ENCODE results near the gene COQ8B. TPM values are rescaled to one million over a fixed set of nuclear protein-coding genes. Genes with fewer than 3 reads are reported as not detected.
A peak's percentile ranks its signal among the peaks of the same experiment; 100 is the strongest.

Gene COQ8B
- total RNA-seq, 1 experiment from 2014 or later: 19.5 TPM

DNA sequence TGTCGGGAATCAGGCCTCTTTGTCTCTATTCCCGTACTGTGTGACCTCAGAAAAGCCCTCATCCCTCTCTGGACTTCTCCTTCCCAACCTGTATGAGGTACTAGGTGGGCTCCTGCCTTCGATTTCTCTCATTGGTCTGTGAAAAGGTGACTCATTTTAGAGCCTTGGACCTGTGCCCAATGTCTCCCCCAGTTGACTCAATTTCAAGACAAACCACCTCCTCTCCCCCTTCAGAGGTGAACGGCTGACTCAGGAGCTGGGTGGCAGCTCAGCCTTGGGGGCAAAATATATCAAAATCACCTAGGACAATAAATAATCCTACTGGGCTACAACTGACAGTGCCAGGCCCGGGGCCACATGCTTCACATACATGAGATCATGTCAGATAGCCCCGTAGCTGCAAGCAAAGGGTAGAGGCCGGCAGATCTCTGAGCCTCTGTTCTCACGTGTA lies 630 bp downstream of the COQ8B start:
- Histone ChIP-seq H3K79me2 (ENCODE audit: low read length) (peaks cover 39% of the 10 kb centered on the region), H3K4me2 (ENCODE audit: low read length) (peak overlapping the region; percentile 95), H3K36me3 (ENCODE audit: low read depth, low read length) (no peaks in the 10 kb centered on the region), H3F3A (ENCODE audit: low read length, unreplicated experiment) (no peaks in the 10 kb centered on the region), H3K4me3 (ENCODE audit: low read length) (peak overlapping the region; percentile 99), H3K9me3 (ENCODE audit: low read length) (no peaks in the 10 kb centered on the region), H3K9ac (ENCODE audit: low read length) (peak overlapping the region; percentile 99), H2AFZ (ENCODE audit: low read length) (no peak overlapping the region), H3K4me1 (ENCODE audit: insufficient read depth, low read length) (peaks cover 22% of the 10 kb centered on the region), H3K27me3 (ENCODE audit: low read length) (no peaks in the 10 kb centered on the region), H3K27ac (ENCODE audit: low read length) (peak overlapping the region; percentile 100), H3K9me2 (replicated peaks; ENCODE audit: low read length) (no peaks in the 10 kb centered on the region), H4K20me1 (ENCODE audit: low read length) (peaks cover 23% of the 10 kb centered on the region)
- no TSS peak for BruUV-seq (replicated peaks)
- TF ChIP-seq EZH2phosphoT487 (IDR thresholded peaks at IDR 0.05; ENCODE audit: borderline replicate concordance, low read length) (no peak), CTCF (conservative IDR thresholded peaks at IDR 0.05; ENCODE audit: low read depth, low read length) (no peak), EZH2 (IDR thresholded peaks at IDR 0.05; ENCODE audit: low read length, unreplicated experiment) (no peak)
- DNase-seq (peak; percentile 91), ATAC-seq (peak; percentile 11)
- POLR2A ChIA-PET (ENCODE audit: unreplicated experiment): no interaction called here
- intact Hi-C loops (cut with micrococcal nuclease): loop anchor here (2.0 to 5.0 kb wide), 2 partner anchors 35 to 54 kb away; partner anchors contain the start of genes ACTMAP and SNRPA
- CTCF ChIA-PET: interaction anchor here (0.6 kb wide), 1 partner anchor 34 kb away, joined by 3 read pairs; no protein-coding TSS in a partner anchor

GRCh38 chr19:40714441-40715299 lies 2.0 kb downstream of the COQ8B start:
- Histone ChIP-seq H3K27me3 (ENCODE audit: low read length) (no peaks in the 10 kb centered on the region), H2AFZ (ENCODE audit: low read length) (peak overlapping the region; percentile 65), H3K79me2 (ENCODE audit: low read length) (peaks cover 25% of the 10 kb centered on the region), H3K27ac (ENCODE audit: low read length) (peak overlapping the region; percentile 100), H4K20me1 (ENCODE audit: low read length) (peaks cover 14% of the 10 kb centered on the region), H3K4me3 (ENCODE audit: low read length) (peak overlapping the region; percentile 74), H3K4me2 (ENCODE audit: low read length) (peak overlapping the region; percentile 95), H3K9me3 (ENCODE audit: low read length) (no peaks in the 10 kb centered on the region), H3K9me2 (replicated peaks; ENCODE audit: low read length) (no peaks in the 10 kb centered on the region), H3K9ac (ENCODE audit: low read length) (peak overlapping the region; percentile 99), H3K36me3 (ENCODE audit: low read depth, low read length) (no peaks in the 10 kb centered on the region), H3F3A (ENCODE audit: low read length, unreplicated experiment) (no peaks in the 10 kb centered on the region), H3K4me1 (ENCODE audit: insufficient read depth, low read length) (peaks cover 17% of the 10 kb centered on the region)
- ChIA-PET CTCF (no interaction called here), POLR2A (ENCODE audit: unreplicated experiment) (no interaction called here)
- BruUV-seq (replicated peaks): no TSS peak
- intact Hi-C loops (cut with micrococcal nuclease): loop anchor here (5.0 kb wide), 1 partner anchor 52 kb away; no protein-coding TSS in a partner anchor
- no peak for TF ChIP-seq EZH2phosphoT487 (IDR thresholded peaks at IDR 0.05; ENCODE audit: borderline replicate concordance, low read length)
- TF ChIP-seq CTCF (conservative IDR thresholded peaks at IDR 0.05; ENCODE audit: low read depth, low read length): no peak
- TF ChIP-seq EZH2 (IDR thresholded peaks at IDR 0.05; ENCODE audit: low read length, unreplicated experiment): no peak
- DNase-seq: peak; percentile 84
- ATAC-seq: peak; percentile 59

- ATAC-seq: no peak
- Histone ChIP-seq H2AFZ (ENCODE audit: low read length) (no peak overlapping the region), H3K4me2 (ENCODE audit: low read length) (no peak overlapping the region), H3K9me3 (ENCODE audit: low read length) (no peaks in the 10 kb centered on the region), H3F3A (ENCODE audit: low read length, unreplicated experiment) (no peaks in the 10 kb centered on the region), H3K27ac (ENCODE audit: low read length) (peak overlapping the region; percentile 100; the same call in 1 of the 2 replicates), H3K4me3 (ENCODE audit: low read length) (no peak overlapping the region), H3K27me3 (ENCODE audit: low read length) (no peaks in the 10 kb centered on the region), H3K9me2 (replicated peaks; ENCODE audit: low read length) (no peaks in the 10 kb centered on the region), H3K36me3 (ENCODE audit: low read depth, low read length) (no peaks in the 10 kb centered on the region), H3K4me1 (ENCODE audit: insufficient read depth, low read length) (peaks cover 13% of the 10 kb centered on the region), H3K79me2 (ENCODE audit: low read length) (peaks cover 18% of the 10 kb centered on the region), H3K9ac (ENCODE audit: low read length) (no peak overlapping the region), H4K20me1 (ENCODE audit: low read length) (peaks cover 9% of the 10 kb centered on the region; the same call in 1 of the 2 replicates)
- no TSS peak for BruUV-seq (replicated peaks)
- ChIA-PET POLR2A (ENCODE audit: unreplicated experiment) (no interaction called here), CTCF (no interaction called here)
- no peak for TF ChIP-seq CTCF (conservative IDR thresholded peaks at IDR 0.05; ENCODE audit: low read depth, low read length)
- no peak for TF ChIP-seq EZH2 (IDR thresholded peaks at IDR 0.05; ENCODE audit: low read length, unreplicated experiment)
- no peak for TF ChIP-seq EZH2phosphoT487 (IDR thresholded peaks at IDR 0.05; ENCODE audit: borderline replicate concordance, low read length)
- intact Hi-C loops (cut with micrococcal nuclease): no loop called here
- no peak for DNase-seq
These were observed 2.7 kb downstream of the COQ8B start for GRCh38 chr19:40713939-40714338.
